GM19193 (cell line): Measurements from ENCODE around the gene XRCC5.

ENCODE experiments used
- POLR2A ChIP-seq: IDR thresholded peaks from 4 replicates; pipeline ENCODE4 v1.6.1; 2011; ENCODE audit not compliant: insufficient read depth, insufficient read length; ENCODE audit errors: extremely low read depth

The XRCC5 gene

GRCh38 chr2:216108967-216109921, at the start of gene XRCC5:
TSS of gene XRCC5 (plus strand) at chr2:216109348. CDS start at chr2:216109437, 89 bp downstream.
- TF ChIP-seq POLR2A = peak; percentile 90

GRCh38 chr2:216064014-216064630, 45.0 kb upstream of the XRCC5 start:
- TF ChIP-seq POLR2A = no peak

- no peak for TF ChIP-seq POLR2A
These were observed 44.5 kb upstream of the XRCC5 start for GRCh38 chr2:216064665-216065064.

- no peak for TF ChIP-seq POLR2A
These were observed 42.9 kb upstream of the XRCC5 start for GRCh38 chr2:216066230-216066629.

DNA sequence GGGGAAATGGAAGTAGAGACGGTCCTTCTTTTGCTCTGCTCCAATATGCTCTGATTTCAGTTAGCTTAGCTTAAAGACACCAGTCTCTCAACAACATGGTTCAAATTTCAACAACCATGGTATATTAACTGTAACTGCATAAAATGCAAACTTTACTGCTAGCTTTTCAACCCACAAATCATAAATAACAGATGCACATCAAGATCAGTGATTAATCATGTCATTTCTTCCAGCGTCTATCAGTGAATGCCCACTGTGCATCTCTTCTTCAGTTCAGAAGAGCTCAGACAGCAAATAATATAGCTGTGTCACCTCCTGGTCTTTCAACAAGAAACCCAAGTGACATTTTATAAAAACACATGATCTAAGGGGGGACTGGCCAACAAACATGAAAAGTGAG, 40.1 kb upstream of the XRCC5 start:
- no peak for TF ChIP-seq POLR2A

DNA sequence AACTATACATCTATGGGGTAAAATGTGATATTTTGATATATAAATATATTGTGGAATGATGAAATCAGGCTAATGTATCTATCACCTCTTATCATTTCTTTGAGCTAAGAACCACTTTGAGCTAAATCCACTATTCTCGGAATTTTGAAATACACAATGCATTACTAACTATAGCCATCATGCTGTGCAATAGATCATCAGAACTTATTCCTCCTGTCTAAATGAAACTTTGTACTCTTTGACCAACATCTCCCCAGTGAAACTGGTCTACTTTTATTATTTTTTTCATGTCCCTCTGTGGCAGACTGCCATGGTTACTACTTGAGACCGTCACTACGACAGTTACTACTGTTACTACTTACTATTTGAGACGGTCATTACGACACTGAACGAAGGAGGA, 39.0 kb upstream of the XRCC5 start:
- no peak for TF ChIP-seq POLR2A

GRCh38 chr2:216071111-216071851, 37.9 kb upstream of the XRCC5 start:
- no peak for TF ChIP-seq POLR2A

DNA sequence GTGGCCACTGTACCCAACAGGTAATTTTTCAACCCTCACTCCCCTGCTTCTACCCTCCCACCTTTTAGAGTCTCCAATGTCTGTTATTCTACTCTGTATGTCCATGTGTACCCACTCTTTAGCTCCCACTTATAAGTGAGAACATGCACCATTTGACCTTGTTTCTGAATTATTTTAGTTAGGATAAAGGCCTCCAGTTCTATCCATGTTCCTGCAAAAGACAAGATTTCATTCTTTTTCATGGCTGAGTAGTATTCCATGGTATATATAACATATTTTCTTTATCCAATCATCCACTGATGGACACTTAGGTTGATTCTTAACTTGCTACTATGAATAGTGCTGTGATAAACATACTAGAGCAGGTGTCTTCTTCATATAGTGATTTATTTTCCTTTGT, 36.7 kb upstream of the XRCC5 start:
- no peak for TF ChIP-seq POLR2A

DNA sequence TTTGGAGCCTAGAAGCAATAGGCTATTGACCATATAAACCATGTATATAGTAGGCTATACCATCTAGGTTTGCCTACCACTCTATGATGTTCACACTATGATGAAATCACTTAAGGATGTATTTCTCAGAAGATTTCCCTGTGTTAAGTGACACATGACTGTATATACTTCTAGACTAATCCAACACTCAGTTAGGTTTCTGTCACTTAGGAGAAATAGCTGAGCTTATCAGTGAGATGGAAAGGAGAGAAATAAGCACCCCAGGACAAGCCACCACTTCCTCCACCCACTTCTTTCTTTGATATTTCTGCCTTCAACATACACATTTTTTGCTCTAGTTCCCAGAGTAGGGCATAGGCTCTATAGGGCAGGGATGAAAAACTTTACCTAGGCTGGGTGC, 35.4 kb upstream of the XRCC5 start:
- TF ChIP-seq POLR2A = no peak

DNA sequence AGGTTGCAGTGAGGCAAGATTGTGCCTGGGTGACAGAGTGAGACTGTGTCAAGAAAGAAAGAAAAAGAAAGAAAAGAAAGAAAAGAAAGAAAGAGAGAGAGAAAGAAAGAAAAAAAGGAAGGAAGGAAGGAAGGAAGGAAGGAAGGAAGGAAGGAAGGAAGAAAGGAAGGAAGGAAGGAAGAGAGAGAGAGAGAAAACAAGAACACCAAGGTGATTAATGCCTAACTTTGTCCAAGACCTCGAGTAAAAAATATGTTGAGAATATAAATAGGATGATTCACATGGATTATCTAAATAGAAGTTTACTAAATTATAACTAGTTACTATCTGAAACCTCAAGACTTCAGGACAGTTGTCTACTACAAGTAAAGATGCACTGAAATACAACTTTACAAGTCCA, 34.8 kb upstream of the XRCC5 start:
- TF ChIP-seq POLR2A = no peak

GRCh38 chr2:216074794-216075193, 34.4 kb upstream of the XRCC5 start:
- no peak for TF ChIP-seq POLR2A

DNA sequence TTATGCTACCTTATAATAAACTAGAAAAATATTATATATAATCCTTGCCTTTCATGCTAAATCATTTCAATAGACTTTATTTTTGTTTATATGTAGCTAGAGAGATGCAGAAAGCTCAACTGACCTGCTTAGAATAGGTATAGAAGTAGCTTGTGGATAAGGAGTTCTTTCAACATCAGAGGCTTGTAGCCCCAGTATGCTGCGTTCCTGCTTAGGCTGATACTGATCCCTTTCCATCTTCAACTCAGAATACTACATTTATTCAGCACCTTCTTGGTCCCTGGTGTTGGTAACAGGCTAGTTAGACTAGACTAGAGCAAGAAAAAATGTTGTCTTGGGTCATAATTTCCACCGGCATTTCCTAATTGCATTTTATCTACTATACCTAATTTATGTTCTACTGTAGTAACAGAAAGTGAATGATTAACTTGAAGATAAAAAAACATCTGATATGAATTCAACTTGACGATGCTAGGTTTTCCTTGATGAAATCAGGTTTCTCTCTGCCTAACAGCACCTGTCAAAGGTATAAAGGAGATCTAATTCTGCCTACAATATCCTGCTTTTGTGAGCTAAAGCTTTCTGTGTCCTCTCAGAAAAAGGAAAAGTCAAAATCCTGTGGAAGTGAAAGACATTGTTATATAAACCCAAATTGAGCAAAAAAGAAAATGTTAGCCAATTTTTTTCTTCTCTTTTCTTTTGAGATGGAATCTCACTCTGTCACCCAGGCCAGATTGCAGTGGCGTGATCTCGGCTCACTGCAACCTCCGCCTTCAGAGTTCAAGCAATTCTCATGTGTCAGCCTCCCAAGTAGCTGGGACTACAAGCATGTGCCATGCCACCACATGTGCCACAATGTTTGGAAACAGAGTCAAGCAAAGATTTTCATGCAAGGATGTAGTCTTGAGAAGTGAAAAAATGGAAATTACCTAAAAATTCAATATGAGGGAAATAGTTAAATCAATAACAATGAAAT, 33.4 kb upstream of the XRCC5 start:
- no peak for TF ChIP-seq POLR2A

- no peak for TF ChIP-seq POLR2A
These were observed 30.4 kb upstream of the XRCC5 start for GRCh38 chr2:216078776-216079175.

DNA sequence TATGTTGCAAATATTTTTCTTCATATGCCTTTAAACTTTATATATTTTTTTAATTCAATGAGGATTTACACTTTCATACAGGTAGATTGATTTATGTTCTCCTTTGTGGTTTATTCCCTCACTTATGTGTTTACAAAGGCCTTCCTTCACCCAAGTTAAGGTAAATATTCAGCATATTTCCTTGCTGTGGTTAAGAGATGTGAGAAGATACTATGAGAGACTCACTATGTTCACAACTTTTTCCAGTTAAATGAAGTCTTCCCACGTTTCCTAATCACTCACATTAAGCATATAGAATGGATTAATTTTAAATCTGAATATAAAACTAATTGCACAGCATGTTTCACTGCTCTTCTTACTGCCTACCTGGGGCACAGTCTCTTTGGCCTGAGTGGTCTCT, 28.1 kb upstream of the XRCC5 start:
- no peak for TF ChIP-seq POLR2A
